HCT116 (cell line): ENCODE measurements around the gene MYLK4. TPM values are rescaled to one million over a fixed set of nuclear protein-coding genes. Genes with fewer than 3 reads are reported as not detected.

Experiments used
- ATAC-seq: fragments of 200-7000 bp; cut with Tn5 transposase; 2 replicates; pipeline ENCODE4 v1.9.1; 2020; ENCODE audit warnings: mild to moderate bottlenecking, moderate library complexity
- BruUV-seq: library from RNA; stranded (reverse); fragments of 400-500 nt; replicated peaks from 2 replicates; lab custom pipeline; 2021; lab: Mats Ljungman, UMichigan
- CTCF ChIA-PET: fragments of 300-600 bp; sonication (Branson Sonifier 250); formaldehyde crosslinking; loops from one replicate; lab custom pipeline; 2021; ENCODE audit warnings: antibody characterized with exemption; lab: Charles Lee
- POLR2A ChIA-PET: fragments of 300-600, 350-600 bp; sonication (Branson Sonifier 250); formaldehyde crosslinking; loops from one replicate; lab custom pipeline; 2021; ENCODE audit warnings: antibody characterized with exemption; lab: Charles Lee
- RAD21 ChIA-PET, 2 experiments: fragments of 300-600 bp; sonication (Branson Sonifier 250); formaldehyde crosslinking; loops; one replicate each; lab custom pipeline; 2023; ENCODE audit warnings: low total read pairs in 2 of 2; ENCODE audit not compliant: uncharacterized antibody in 2 of 2, unreplicated experiment in 2 of 2, low non-redundant PET in 1 of 2; lab: Charles Lee
- DNase-seq: peaks from one replicate; pipeline ENCODE4 v3.0.0-alpha.2; 2010; ENCODE audit warnings: low read depth, low spot score
- H2AFZ ChIP-seq: fragments of 200-600 bp; shearing (Covaris generic), sonication (generic); 2 replicates; pipeline ENCODE4 v1.6.1; 2017; ENCODE audit warnings: low read depth, mixed run types, mixed read lengths, antibody characterized with exemption, low read length; ENCODE audit not compliant: poor library complexity, severe bottlenecking
- H3K27ac ChIP-seq: 2 replicates; pipeline ENCODE4 v1.5.1; 2012; ENCODE audit warnings: low read depth, low read length
- H3K27me3 ChIP-seq: fragments of 200-600 bp; sonication (generic); 2 replicates; pipeline ENCODE4 v1.6.1; 2016; ENCODE audit warnings: mixed run types, low read length, mixed read lengths; ENCODE audit not compliant: insufficient read depth
- H3K36me3 ChIP-seq, 2 experiments: fragments of 200-500 bp in 1 of 2; fragments of 200-600 bp in 1 of 2; sonication (Bioruptor generic) in 1 of 2; sonication (generic) in 1 of 2; 2 replicates each; pipeline versions ENCODE4 v1.5.1 to v1.6.1; 2014 to 2016; ENCODE audit warnings: low read length in 2 of 2, inconsistent platforms in 1 of 2, mixed read lengths in 1 of 2, mixed run types in 1 of 2; ENCODE audit not compliant: insufficient read depth in 2 of 2, control insufficient read depth in 1 of 2
- H3K4me1 ChIP-seq, 2 experiments: fragments of 200-600 bp in 1 of 2; sonication (generic) in 1 of 2; 2 replicates each; pipeline versions ENCODE4 v1.5.1 to v1.6.1; 2012 to 2017; ENCODE audit warnings: low read length in 2 of 2, inconsistent platforms in 1 of 2, mild to moderate bottlenecking in 1 of 2, mixed read lengths in 1 of 2, mixed run types in 1 of 2, moderate library complexity in 1 of 2; ENCODE audit not compliant: insufficient read depth in 2 of 2, control insufficient read depth in 1 of 2
- H3K4me2 ChIP-seq: fragments of 200-600 bp; sonication (generic); 2 replicates; pipeline ENCODE4 v1.6.1; 2017; ENCODE audit warnings: mixed run types, low read length, mixed read lengths
- H3K4me3 ChIP-seq, 2 experiments: fragments of 200-600 bp in 1 of 2; sonication (generic) in 1 of 2; replicated peaks in 1 of 2; 2 replicates each; pipeline ENCODE4 v1.5.1; 2011 to 2016; ENCODE audit warnings: low read length in 2 of 2, control low read depth in 1 of 2, low read depth in 1 of 2, mild to moderate bottlenecking in 1 of 2, mixed read lengths in 1 of 2, mixed run types in 1 of 2
- H3K79me2 ChIP-seq: fragments of 200-600 bp; sonication (generic); 2 replicates; pipeline ENCODE4 v1.6.1; 2017; ENCODE audit warnings: mild to moderate bottlenecking, mixed run types, low read length, moderate library complexity, mixed read lengths; ENCODE audit not compliant: insufficient read depth
- H3K9ac ChIP-seq: fragments of 200-600 bp; sonication (generic); 2 replicates; pipeline ENCODE4 v1.6.1; 2016; ENCODE audit warnings: low read length, mixed read lengths
- H3K9me2 ChIP-seq: fragments of 200-600 bp; sonication (generic), shearing (Covaris generic); 2 replicates; pipeline ENCODE4 v1.6.1; 2017; ENCODE audit warnings: mixed run types, mild to moderate bottlenecking, moderate library complexity; ENCODE audit not compliant: insufficient read depth
- H3K9me3 ChIP-seq, 2 experiments: fragments of 200-500 bp in 1 of 2; fragments of 200-600 bp in 1 of 2; sonication (Bioruptor generic) in 1 of 2; sonication (generic) in 1 of 2; 2 replicates each; pipeline ENCODE4 v1.6.1; 2014 to 2017; ENCODE audit warnings: low read length in 2 of 2, mixed read lengths in 2 of 2, inconsistent platforms in 1 of 2, low read depth in 1 of 2, mild to moderate bottlenecking in 1 of 2, mixed run types in 1 of 2, moderate library complexity in 1 of 2; ENCODE audit not compliant: control insufficient read depth in 1 of 2, insufficient read depth in 1 of 2
- H4K20me1 ChIP-seq: fragments of 200-600 bp; sonication (generic), shearing (Covaris generic); 2 replicates; pipeline ENCODE4 v1.6.1; 2017; ENCODE audit warnings: mixed run types, mild to moderate bottlenecking, moderate library complexity; ENCODE audit not compliant: insufficient read depth
- EGR1 ChIP-seq: IDR thresholded peaks from 2 replicates; pipeline ENCODE4 v1.6.1; 2012; ENCODE audit warnings: low read depth
- ELF1 ChIP-seq: IDR thresholded peaks from 2 replicates; pipeline ENCODE4 v1.6.1; 2012; ENCODE audit warnings: low read depth, borderline replicate concordance
- EZH2 ChIP-seq: fragments of 200-600 bp; sonication (generic); IDR thresholded peaks from 2 replicates; pipeline ENCODE4 v1.6.1; 2017; ENCODE audit warnings: antibody characterized with exemption, mixed run types
- EZH2phosphoT487 ChIP-seq: fragments of 200-600 bp; IDR thresholded peaks from 2 replicates; pipeline ENCODE4 v1.6.1; 2018; ENCODE audit warnings: antibody characterized with exemption, borderline replicate concordance
- FOSL1 ChIP-seq: IDR thresholded peaks from 2 replicates; pipeline ENCODE4 v1.6.1; 2012; ENCODE audit warnings: low read depth
- JUND ChIP-seq: IDR thresholded peaks from 2 replicates; pipeline ENCODE4 v1.6.1; 2012
- POLR2A ChIP-seq: IDR thresholded peaks from 2 replicates; pipeline ENCODE4 v1.7.0; 2011; ENCODE audit warnings: borderline replicate concordance; ENCODE audit not compliant: insufficient read depth, insufficient read length; ENCODE audit errors: extremely low read depth
- POLR2AphosphoS5 ChIP-seq: IDR thresholded peaks from 2 replicates; pipeline ENCODE4 v1.6.1; 2011; ENCODE audit warnings: mild to moderate bottlenecking, low read depth, low read length, moderate library complexity
- RAD21 ChIP-seq: IDR thresholded peaks from 2 replicates; pipeline ENCODE4 v1.6.1; 2012; ENCODE audit warnings: low read depth, mild to moderate bottlenecking
- SP1 ChIP-seq: IDR thresholded peaks from 2 replicates; pipeline ENCODE4 v1.6.1; 2012; ENCODE audit warnings: low read depth
- TCF7L2 ChIP-seq: IDR thresholded peaks from 2 replicates; pipeline ENCODE4 v1.7.0; 2011; ENCODE audit warnings: borderline replicate concordance, inconsistent platforms; ENCODE audit not compliant: insufficient read depth, insufficient read length; ENCODE audit errors: extremely low read depth
- ZFX ChIP-seq: fragments of 450-650 bp; IDR thresholded peaks from 2 replicates; pipeline ENCODE4 v1.6.1; 2017
- ZNF274 ChIP-seq: fragments of 200-500 bp; sonication (Bioruptor generic); IDR thresholded peaks from 2 replicates; pipeline ENCODE4 v1.6.1; 2014; ENCODE audit warnings: mild to moderate bottlenecking, low read depth, low read length, inconsistent platforms
- intact Hi-C: fragments of 100-400 bp; cut with micrococcal nuclease; formaldehyde crosslinking; loops from 2 replicates; pipeline ENCODE4 v1.10.0; 2022
- total RNA-seq: library from RNA; stranded (reverse); gene quantifications from one replicate; pipeline ENCODE4 v1.2.1, GENCODE V29; 2021; ENCODE audit not compliant: unreplicated experiment
- TF ChIP-seq, protein P1 (sequence below): IDR thresholded peaks from 2 replicates; pipeline ENCODE4 v1.6.1; 2012; ENCODE audit warnings: low read depth
- TF ChIP-seq, protein P2 (sequence below): IDR thresholded peaks from 2 replicates; pipeline ENCODE4 v1.6.1; 2012

Gene MYLK4
- total RNA-seq, 1 experiment from 2014 or later: 0.27 TPM

DNA sequence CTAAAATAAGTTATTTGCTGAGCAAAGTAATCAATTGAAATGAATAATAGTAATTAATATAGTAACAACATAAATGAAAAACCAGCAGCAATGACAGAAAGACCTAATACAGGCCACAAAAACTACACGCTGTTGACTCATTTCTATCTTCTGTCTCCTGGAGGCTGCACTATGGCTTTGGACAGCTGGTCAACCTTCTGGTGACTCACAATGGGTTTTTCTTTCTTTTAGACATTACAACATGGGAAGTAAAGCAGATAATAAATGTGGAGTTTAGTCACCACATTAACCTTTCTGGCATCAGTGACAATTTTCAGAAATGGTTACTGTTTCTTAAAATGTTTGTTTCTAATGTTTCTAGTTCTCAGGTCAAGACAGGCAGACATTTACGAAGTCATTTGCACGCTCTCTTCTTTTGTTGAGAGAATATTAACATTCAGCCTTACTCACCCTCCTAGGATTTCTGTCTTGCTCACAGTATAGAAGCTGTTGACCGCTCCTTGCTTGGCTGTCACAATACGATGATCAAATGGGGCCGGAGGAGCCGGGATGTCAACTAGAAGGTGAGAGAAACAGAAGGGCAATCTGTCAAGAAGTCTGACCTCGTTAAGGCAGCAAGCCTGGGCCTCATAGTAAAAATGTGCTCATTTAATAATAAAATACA is 62.2 kb downstream of the MYLK4 start:
- CTCF ChIA-PET: no interaction called here
- POLR2A ChIA-PET: no interaction called here
- H3K4me1 ChIP-seq: peaks cover 10 to 24% of the 10 kb centered on the region in 2 experiments
- no peaks in the 10 kb centered on the region for H3K79me2 ChIP-seq
- H3K27ac ChIP-seq: no peak overlapping the region
- no peak overlapping the region for H2AFZ ChIP-seq
- ATAC-seq (no peak), DNase-seq (no peak)
- peaks cover 0 to 5% of the 10 kb centered on the region in 2 experiments; a peak in 1 of 4 replicates for H3K9me3 ChIP-seq
- H3K4me3 ChIP-seq: no peak overlapping the region
- TF ChIP-seq ZFX (no peak), ELF1 (no peak), RAD21 (no peak), POLR2A (no peak), POLR2AphosphoS5 (no peak), TCF7L2 (no peak), EZH2 (no peak), ZNF274 (no peak), FOSL1 (peak; percentile 65), EGR1 (no peak), SP1 (peak; percentile 25; the same call in 1 of the 2 replicates), JUND (peak; percentile 23; the same call in 1 of the 2 replicates), EZH2phosphoT487 (no peak)
- TF ChIP-seq, protein P1, sequence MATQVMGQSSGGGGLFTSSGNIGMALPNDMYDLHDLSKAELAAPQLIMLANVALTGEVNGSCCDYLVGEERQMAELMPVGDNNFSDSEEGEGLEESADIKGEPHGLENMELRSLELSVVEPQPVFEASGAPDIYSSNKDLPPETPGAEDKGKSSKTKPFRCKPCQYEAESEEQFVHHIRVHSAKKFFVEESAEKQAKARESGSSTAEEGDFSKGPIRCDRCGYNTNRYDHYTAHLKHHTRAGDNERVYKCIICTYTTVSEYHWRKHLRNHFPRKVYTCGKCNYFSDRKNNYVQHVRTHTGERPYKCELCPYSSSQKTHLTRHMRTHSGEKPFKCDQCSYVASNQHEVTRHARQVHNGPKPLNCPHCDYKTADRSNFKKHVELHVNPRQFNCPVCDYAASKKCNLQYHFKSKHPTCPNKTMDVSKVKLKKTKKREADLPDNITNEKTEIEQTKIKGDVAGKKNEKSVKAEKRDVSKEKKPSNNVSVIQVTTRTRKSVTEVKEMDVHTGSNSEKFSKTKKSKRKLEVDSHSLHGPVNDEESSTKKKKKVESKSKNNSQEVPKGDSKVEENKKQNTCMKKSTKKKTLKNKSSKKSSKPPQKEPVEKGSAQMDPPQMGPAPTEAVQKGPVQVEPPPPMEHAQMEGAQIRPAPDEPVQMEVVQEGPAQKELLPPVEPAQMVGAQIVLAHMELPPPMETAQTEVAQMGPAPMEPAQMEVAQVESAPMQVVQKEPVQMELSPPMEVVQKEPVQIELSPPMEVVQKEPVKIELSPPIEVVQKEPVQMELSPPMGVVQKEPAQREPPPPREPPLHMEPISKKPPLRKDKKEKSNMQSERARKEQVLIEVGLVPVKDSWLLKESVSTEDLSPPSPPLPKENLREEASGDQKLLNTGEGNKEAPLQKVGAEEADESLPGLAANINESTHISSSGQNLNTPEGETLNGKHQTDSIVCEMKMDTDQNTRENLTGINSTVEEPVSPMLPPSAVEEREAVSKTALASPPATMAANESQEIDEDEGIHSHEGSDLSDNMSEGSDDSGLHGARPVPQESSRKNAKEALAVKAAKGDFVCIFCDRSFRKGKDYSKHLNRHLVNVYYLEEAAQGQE: no peak
- TF ChIP-seq, protein P2, sequence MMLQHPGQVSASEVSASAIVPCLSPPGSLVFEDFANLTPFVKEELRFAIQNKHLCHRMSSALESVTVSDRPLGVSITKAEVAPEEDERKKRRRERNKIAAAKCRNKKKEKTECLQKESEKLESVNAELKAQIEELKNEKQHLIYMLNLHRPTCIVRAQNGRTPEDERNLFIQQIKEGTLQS: no peak
- H3K9me2 ChIP-seq: no peaks in the 10 kb centered on the region
- no peak overlapping the region for H3K9ac ChIP-seq
- H3K4me2 ChIP-seq: no peak overlapping the region
- BruUV-seq: no TSS peak
- intact Hi-C loops: no loop called here
- H3K36me3 ChIP-seq: no peaks in the 10 kb centered on the region
- no peaks in the 10 kb centered on the region for H3K27me3 ChIP-seq
- H4K20me1 ChIP-seq: no peaks in the 10 kb centered on the region
- RAD21 ChIA-PET: no interaction called here
